Lower leg skin (tissue), 4 donors: Measurements from ENCODE around the gene SPATA25. TPM values are rescaled to one million over a fixed set of nuclear protein-coding genes. Genes with fewer than 3 reads are reported as not detected.

Experiments
- DNase-seq, 2 donors: peaks; one replicate each; pipeline ENCODE4 v3.0.0-alpha.2; 2019; ENCODE audit warnings: low spot score in 2 of 2
- H3K4me3 ChIP-seq: fragments of 200-600 bp; sonication (generic); 2 replicates; pipeline ENCODE4 v1.5.1; 2017; ENCODE audit warnings: mild to moderate bottlenecking, low read depth; ENCODE audit not compliant: poor library complexity, severe bottlenecking
- POLR2A ChIP-seq, 2 donors: fragments of 450-650 bp; IDR thresholded peaks; one replicate each; pipeline ENCODE4 v1.6.1; 2016 to 2017; ENCODE audit warnings: antibody characterized with exemption in 2 of 2, mild to moderate bottlenecking in 1 of 2, moderate library complexity in 1 of 2
- WGBS, 2 donors: methylation state at CpG; one replicate each; pipeline ENCODE4 v1.1.5; 2018; 5-methylcytosine and 5-hydroxymethylcytosine counted together
- intact Hi-C: fragments of 100-400 bp; cut with DNase I; formaldehyde crosslinking; loops from one replicate; pipeline ENCODE4 v1.15.0; 2023; ENCODE audit warnings: low total_unique reads
- total RNA-seq, 4 donors: library from RNA; depleted of rRNA; stranded (reverse); fragments of >200 nt; gene quantifications; one replicate each; pipeline ENCODE4 v1.1.0, GENCODE V29; 2016
- TF ChIP-seq, protein P1 (sequence below), 3 donors: fragments of 450-650 bp; IDR thresholded peaks; one replicate each; pipeline ENCODE4 v1.5.1; 2016; ENCODE audit warnings: antibody characterized with exemption in 3 of 3, mild to moderate bottlenecking in 3 of 3, moderate library complexity in 2 of 3

The SPATA25 gene
- total RNA-seq, 4 donors from 2014 or later, result 0.59 to 3.6 (median 1.8) TPM

DNA sequence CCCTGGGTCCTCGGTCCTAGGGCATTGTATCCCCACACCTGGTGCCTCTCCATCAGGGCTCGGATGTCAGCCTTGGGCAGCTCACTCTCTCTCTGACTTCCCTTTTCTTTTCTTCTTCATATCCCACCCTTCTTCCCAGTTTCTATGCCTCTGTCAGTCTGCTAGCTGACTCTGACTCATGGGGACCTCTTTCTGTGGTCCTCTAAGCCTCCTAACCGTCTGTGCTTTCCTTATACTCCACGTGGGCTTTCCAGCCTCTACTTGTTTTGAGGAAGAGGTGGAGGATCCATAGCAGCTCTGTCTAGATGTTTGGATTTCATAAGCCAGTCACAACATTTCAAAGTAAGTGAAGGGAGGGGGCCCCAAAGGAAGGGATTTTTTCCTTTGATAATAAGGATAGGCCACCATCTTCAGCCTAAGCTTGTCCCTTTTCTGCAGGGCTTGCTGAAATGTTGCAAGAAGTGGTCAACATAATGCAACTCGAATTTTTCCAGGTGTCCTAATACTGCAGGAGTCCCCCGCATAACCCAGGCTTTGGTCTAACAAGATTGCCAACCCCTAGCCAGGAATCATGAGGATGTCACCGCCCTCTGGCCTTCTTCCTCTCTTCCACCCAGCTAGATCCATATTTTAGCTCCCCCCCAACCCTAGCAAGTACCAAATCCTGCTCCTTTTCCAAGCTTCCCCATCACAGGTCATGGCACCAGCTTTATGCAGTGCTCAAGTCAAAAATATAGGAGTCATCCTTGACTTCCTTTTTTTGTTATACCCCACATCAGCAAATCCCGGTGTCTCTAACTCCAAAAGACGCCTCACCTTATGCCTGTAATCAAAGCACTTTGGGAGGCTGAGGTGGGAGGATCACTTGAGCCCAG is 33.3 kb upstream of the SPATA25 start:
- H3K4me3 ChIP-seq, result no peak overlapping the region
- intact Hi-C loops, result no loop called here
- no peak for DNase-seq
- 80 to 82% methylated on average over 9 of the region's 9 CpGs for WGBS, 2 donors
- no peak for TF ChIP-seq POLR2A (IDR thresholded peaks at IDR 0.05)
- TF ChIP-seq, protein P1, sequence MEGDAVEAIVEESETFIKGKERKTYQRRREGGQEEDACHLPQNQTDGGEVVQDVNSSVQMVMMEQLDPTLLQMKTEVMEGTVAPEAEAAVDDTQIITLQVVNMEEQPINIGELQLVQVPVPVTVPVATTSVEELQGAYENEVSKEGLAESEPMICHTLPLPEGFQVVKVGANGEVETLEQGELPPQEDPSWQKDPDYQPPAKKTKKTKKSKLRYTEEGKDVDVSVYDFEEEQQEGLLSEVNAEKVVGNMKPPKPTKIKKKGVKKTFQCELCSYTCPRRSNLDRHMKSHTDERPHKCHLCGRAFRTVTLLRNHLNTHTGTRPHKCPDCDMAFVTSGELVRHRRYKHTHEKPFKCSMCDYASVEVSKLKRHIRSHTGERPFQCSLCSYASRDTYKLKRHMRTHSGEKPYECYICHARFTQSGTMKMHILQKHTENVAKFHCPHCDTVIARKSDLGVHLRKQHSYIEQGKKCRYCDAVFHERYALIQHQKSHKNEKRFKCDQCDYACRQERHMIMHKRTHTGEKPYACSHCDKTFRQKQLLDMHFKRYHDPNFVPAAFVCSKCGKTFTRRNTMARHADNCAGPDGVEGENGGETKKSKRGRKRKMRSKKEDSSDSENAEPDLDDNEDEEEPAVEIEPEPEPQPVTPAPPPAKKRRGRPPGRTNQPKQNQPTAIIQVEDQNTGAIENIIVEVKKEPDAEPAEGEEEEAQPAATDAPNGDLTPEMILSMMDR (IDR thresholded peaks at IDR 0.05), result no peak

DNA sequence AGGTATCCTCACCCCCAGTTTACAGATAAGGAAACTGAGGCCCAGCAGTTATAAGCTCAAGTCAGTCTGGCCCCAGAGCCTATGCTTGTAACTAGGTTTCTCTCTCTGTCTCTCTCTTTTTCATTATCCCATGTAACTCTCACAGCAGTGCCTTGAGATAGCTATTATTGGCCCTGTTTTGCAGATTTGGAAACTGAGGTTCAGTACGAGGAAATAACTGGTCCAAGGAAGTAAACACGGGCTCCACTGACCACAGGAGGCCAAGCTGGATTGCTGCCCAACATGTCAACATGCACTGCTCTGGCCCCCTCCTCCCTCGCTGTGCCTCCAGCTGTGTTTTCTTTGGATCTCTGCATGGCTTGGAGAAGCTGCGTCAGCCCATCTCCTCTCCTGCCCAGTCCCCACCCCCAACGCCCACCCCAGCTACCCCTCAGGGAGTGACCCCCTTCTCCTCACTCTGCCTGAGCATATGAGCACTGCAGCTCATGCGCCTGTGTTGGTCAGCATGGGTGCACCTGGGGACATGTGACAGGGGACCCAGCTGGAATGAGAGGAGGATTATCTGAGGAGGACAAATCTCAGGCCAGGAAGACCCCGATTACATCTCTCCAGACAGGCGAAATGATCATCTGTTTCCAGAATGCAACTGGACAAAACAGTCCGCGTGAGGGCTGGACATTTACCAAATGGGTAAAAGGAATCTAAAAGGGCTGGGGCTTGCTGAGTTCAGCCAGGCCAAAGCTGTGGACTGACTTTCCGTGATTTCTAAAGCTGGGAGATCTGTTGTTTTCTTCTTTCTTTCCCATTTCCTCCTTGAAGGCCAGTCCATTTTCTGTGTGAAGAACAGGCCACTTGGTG is 32.3 kb upstream of the SPATA25 start:
- no peak overlapping the region for H3K4me3 ChIP-seq
- intact Hi-C loops, result no loop called here
- WGBS, 2 donors, result 61 to 69% methylated on average over 11 of the region's 11 CpGs
- TF ChIP-seq, protein P1 (IDR thresholded peaks at IDR 0.05), result no peak
- TF ChIP-seq POLR2A (IDR thresholded peaks at IDR 0.05), result no peak
- DNase-seq, result no peak

DNA sequence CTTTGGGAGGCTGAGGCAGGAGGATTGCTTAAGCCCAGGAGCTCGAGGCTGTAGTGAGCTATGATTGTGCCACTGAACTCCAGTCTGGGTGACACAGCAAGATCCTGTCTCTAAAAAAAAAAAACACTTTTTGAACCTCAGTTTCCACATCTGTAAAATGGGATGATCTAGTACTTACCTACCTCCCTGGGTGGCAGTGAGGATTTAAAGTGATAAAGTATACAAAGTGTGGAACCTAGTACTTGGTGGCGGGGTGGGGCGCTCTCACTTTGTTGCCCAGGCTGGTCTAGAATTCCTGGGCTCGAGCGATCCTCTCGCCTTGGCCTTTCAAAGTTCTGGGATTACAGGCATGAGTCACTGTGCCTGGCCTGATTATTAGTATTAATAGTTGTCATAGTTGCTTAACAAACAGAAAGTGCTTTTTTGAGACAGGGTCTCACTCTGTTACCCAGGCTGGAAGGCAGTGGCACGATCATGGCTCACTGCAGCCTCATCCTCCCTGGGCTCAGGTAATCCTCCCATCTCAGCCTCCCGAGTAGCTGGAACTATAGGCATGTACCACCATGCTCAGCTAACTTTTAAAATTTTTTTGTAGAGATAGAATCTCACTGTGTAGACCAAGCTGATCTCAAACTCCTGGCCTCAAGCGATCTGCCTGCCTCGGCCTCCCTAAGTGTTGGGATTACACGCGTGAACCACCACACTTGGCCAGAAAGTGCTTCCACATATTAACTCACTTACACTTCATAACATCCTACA is 31.5 kb upstream of the SPATA25 start:
- 74 to 77% methylated on average over 12 of the region's 12 CpGs for WGBS, 2 donors
- H3K4me3 ChIP-seq, result no peak overlapping the region
- no peak for DNase-seq
- TF ChIP-seq, protein P1 (IDR thresholded peaks at IDR 0.05), result no peak
- no peak for TF ChIP-seq POLR2A (IDR thresholded peaks at IDR 0.05)
- intact Hi-C loops, result no loop called here

DNA sequence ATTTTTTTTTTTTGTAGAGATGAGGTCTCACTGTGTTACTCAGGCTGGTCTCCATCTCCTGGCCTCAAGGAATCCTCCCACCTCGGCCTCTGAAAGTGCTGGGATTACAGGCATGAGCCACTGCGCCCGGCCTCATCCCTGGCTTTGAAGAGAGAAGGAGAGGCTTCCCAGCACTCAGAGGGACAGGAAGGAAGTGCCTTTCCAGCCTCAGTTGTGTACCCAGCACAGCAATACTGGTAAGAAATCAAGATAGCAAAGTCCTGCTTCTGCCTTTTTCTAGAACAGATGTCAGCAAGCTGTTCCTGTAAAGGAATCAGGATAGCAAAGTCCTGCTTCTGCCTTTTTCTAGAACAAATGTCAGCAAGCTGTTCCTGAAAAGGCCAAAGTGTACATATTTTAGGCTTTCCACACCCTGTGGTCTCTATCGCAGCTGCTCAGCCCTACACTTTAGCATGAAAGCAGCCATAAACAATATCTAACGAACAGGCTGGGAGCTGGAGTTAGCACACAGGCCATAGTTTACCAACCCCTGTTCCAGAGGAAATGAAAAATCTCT is 30.8 kb upstream of the SPATA25 start:
- intact Hi-C loops, result no loop called here
- 51 to 63% methylated on average over 5 of the region's 5 CpGs for WGBS, 2 donors
- H3K4me3 ChIP-seq, result no peak overlapping the region
- TF ChIP-seq, protein P1 (IDR thresholded peaks at IDR 0.05), result no peak
- no peak for TF ChIP-seq POLR2A (IDR thresholded peaks at IDR 0.05)
- DNase-seq, result no peak

DNA sequence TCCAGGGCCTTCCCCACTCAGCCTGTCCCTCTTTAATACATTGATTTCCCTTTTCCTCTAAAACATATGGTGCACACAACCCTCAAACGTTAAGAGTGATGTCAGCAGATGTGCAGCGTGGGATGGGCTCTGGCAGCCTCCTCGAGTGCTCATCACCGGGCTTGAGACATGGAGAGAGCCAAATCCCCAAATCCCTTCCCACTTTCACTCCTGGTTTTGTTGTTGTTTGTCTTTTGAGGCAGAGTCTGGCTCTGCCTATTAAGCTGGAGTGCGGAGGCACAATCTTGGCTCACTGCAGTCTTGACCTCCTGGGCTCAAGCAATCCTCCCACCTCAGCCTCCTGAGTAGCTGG is 30.3 kb upstream of the SPATA25 start:
- intact Hi-C loops, result no loop called here
- no peak overlapping the region for H3K4me3 ChIP-seq
- TF ChIP-seq POLR2A (IDR thresholded peaks at IDR 0.05), result no peak
- TF ChIP-seq, protein P1 (IDR thresholded peaks at IDR 0.05), result no peak
- WGBS, 2 donors, result 46 to 51% methylated on average over 5 of the region's 5 CpGs
- DNase-seq, result no peak
